Body of pancreas (tissue), 4 donors: ENCODE results near the gene MYO18B. TPM values are rescaled to one million over a fixed set of nuclear protein-coding genes. Genes with fewer than 3 reads are reported as not detected.

Experiments used
- ATAC-seq: fragments of 150-250 bp; one replicate; pipeline ENCODE4 v1.9.1; 2016
- DNase-seq, 4 donors: peaks; one replicate each; pipeline ENCODE4 v3.0.0-alpha.2; 2019
- H3K27ac ChIP-seq, 4 donors: fragments of 200-600 bp; sonication (generic); 1 replicate in 3 of 4; 2 replicates in 1 of 4; pipeline versions ENCODE4 v1.5.1 to v1.6.1; 2016 to 2019; ENCODE audit warnings: mild to moderate bottlenecking in 1 of 4, mixed read lengths in 1 of 4, moderate library complexity in 1 of 4
- H3K27me3 ChIP-seq, 2 donors: fragments of 200-600 bp; sonication (generic); one replicate each; pipeline ENCODE4 v1.6.0; 2016; ENCODE audit warnings: mild to moderate bottlenecking in 1 of 2
- H3K36me3 ChIP-seq, 2 donors: fragments of 200-600 bp; sonication (generic); replicated peaks in 1 of 2; 2 replicates each; pipeline ENCODE4 v1.5.1; 2016; ENCODE audit warnings: low read depth in 2 of 2; ENCODE audit not compliant: insufficient read depth in 1 of 2
- H3K4me1 ChIP-seq: fragments of 200-600 bp; sonication (generic); one replicate; pipeline ENCODE4 v1.6.0; 2016
- H3K4me3 ChIP-seq, 2 donors: fragments of 200-600 bp; sonication (generic); 1 replicate in 1 of 2; 2 replicates in 1 of 2; pipeline ENCODE4 v1.5.1; 2016 to 2019
- H3K9me3 ChIP-seq, 3 donors: fragments of 200-600 bp; sonication (generic); 1 replicate in 2 of 3; 2 replicates in 1 of 3; pipeline ENCODE4 v1.5.1; 2016
- CTCF ChIP-seq, 7 experiments: fragments of 450-650 bp in 4 of 7; fragments of 200-600 bp in 3 of 7; sonication (generic) in 3 of 7; IDR thresholded peaks; one replicate each; pipeline ENCODE4 v1.5.1; 2016 to 2019; ENCODE audit warnings: antibody characterized with exemption in 7 of 7
- POLR2A ChIP-seq, 3 donors: fragments of 450-650 bp; IDR thresholded peaks; one replicate each; pipeline ENCODE4 v1.6.1; 2016; ENCODE audit warnings: antibody characterized with exemption in 3 of 3, mild to moderate bottlenecking in 2 of 3
- WGBS, 2 donors: methylation state at CpG; one replicate each; pipeline ENCODE4 v1.1.5; 2017; 5-methylcytosine and 5-hydroxymethylcytosine counted together
- intact Hi-C: fragments of 100-400 bp; cut with DNase I; formaldehyde crosslinking; loops from one replicate; pipeline ENCODE4 v1.15.1; 2023
- total RNA-seq, 2 donors: library from RNA; depleted of rRNA; stranded (reverse); fragments of >200 nt; gene quantifications; one replicate each; pipeline ENCODE4 v1.1.0, GENCODE V29; 2016

Gene MYO18B
- total RNA-seq, 2 donors from 2014 or later: 1.3 TPM; not detected in 1

GRCh38 chr22:25781801-25782200, 39.8 kb downstream of the MYO18B start:
- no peak for ATAC-seq
- Histone ChIP-seq H3K27me3 (no peaks in the 10 kb centered on the region), H3K4me3 (no peak overlapping the region), H3K4me1 (no peaks in the 10 kb centered on the region), H3K36me3 (no peaks in the 10 kb centered on the region), H3K27ac (no peak overlapping the region), H3K9me3 (no peaks in the 10 kb centered on the region)
- WGBS, 2 donors: 67 to 80% methylated on average over 8 of the region's 8 CpGs
- intact Hi-C loops: no loop called here
- no peak for TF ChIP-seq POLR2A (IDR thresholded peaks at IDR 0.05)
- no peak for TF ChIP-seq CTCF (IDR thresholded peaks at IDR 0.05)
- no peak for DNase-seq

- DNase-seq (no peak), ATAC-seq (no peak)
- intact Hi-C loops: no loop called here
- Histone ChIP-seq H3K4me3 (no peak overlapping the region), H3K36me3 (no peaks in the 10 kb centered on the region), H3K27ac (no peak overlapping the region), H3K9me3 (no peaks in the 10 kb centered on the region), H3K4me1 (no peaks in the 10 kb centered on the region), H3K27me3 (no peaks in the 10 kb centered on the region)
- no peak for TF ChIP-seq CTCF (IDR thresholded peaks at IDR 0.05)
- no peak for TF ChIP-seq POLR2A (IDR thresholded peaks at IDR 0.05)
- 42 to 45% methylated on average over 2 of the region's 2 CpGs for WGBS, 2 donors
Observed at GRCh38 chr22:25782831-25783230, 40.8 kb downstream of the MYO18B start.

- no peaks in the 10 kb centered on the region for H3K36me3 ChIP-seq
- intact Hi-C loops: no loop called here
- DNase-seq (no peak), ATAC-seq (no peak)
- no peak overlapping the region for H3K4me3 ChIP-seq
- no peak for TF ChIP-seq POLR2A (IDR thresholded peaks at IDR 0.05)
- no peak for TF ChIP-seq CTCF (IDR thresholded peaks at IDR 0.05)
- H3K9me3 ChIP-seq: no peaks in the 10 kb centered on the region
- H3K27ac ChIP-seq: no peak overlapping the region
- no peaks in the 10 kb centered on the region for H3K27me3 ChIP-seq
- WGBS, 2 donors: 60 to 66% methylated on average over 3 of the region's 3 CpGs
- no peaks in the 10 kb centered on the region for H3K4me1 ChIP-seq
Observed at GRCh38 chr22:25783856-25784255, 41.9 kb downstream of the MYO18B start.

- 86 to 88% methylated on average over 1 of the region's 1 CpG for WGBS, 2 donors
- H3K27me3 ChIP-seq: no peaks in the 10 kb centered on the region
- no peaks in the 10 kb centered on the region for H3K36me3 ChIP-seq
- no peaks in the 10 kb centered on the region for H3K4me1 ChIP-seq
- DNase-seq (no peak), ATAC-seq (no peak)
- no peak overlapping the region for H3K4me3 ChIP-seq
- H3K9me3 ChIP-seq: no peaks in the 10 kb centered on the region
- no peak for TF ChIP-seq CTCF (IDR thresholded peaks at IDR 0.05)
- TF ChIP-seq POLR2A (IDR thresholded peaks at IDR 0.05): no peak
- no peak overlapping the region for H3K27ac ChIP-seq
- intact Hi-C loops: no loop called here
Observed at GRCh38 chr22:25786165-25786564, 44.2 kb downstream of the MYO18B start.

- Histone ChIP-seq H3K9me3 (no peaks in the 10 kb centered on the region), H3K36me3 (no peaks in the 10 kb centered on the region), H3K4me1 (no peaks in the 10 kb centered on the region), H3K4me3 (no peak overlapping the region), H3K27me3 (no peaks in the 10 kb centered on the region), H3K27ac (no peak overlapping the region)
- ATAC-seq: no peak
- intact Hi-C loops: no loop called here
- DNase-seq: no peak
- TF ChIP-seq POLR2A (IDR thresholded peaks at IDR 0.05): no peak
- no peak for TF ChIP-seq CTCF (IDR thresholded peaks at IDR 0.05)
- WGBS, 2 donors: 23 to 39% methylated on average over 5 of the region's 5 CpGs
Observed at GRCh38 chr22:25791556-25791955, 49.6 kb downstream of the MYO18B start.
